GM12875 (cell line): ENCODE results near the gene PLCB1.

Experiments
- H3K4me3 ChIP-seq: one replicate; pipeline ENCODE4 v1.5.1; 2011; ENCODE audit warnings: low read depth, low read length, control low read depth
- CTCF ChIP-seq: IDR thresholded peaks from 2 replicates; pipeline ENCODE4 v1.5.1; 2011; ENCODE audit warnings: low read depth, mild to moderate bottlenecking, control low read depth, inconsistent platforms, low read length, moderate library complexity, borderline replicate concordance; ENCODE audit not compliant: insufficient read depth

PLCB1 gene

GRCh38 chr20:8575114-8575513, 443.0 kb downstream of the PLCB1 start:
- no peak for TF ChIP-seq CTCF
- no peak overlapping the region for H3K4me3 ChIP-seq

DNA sequence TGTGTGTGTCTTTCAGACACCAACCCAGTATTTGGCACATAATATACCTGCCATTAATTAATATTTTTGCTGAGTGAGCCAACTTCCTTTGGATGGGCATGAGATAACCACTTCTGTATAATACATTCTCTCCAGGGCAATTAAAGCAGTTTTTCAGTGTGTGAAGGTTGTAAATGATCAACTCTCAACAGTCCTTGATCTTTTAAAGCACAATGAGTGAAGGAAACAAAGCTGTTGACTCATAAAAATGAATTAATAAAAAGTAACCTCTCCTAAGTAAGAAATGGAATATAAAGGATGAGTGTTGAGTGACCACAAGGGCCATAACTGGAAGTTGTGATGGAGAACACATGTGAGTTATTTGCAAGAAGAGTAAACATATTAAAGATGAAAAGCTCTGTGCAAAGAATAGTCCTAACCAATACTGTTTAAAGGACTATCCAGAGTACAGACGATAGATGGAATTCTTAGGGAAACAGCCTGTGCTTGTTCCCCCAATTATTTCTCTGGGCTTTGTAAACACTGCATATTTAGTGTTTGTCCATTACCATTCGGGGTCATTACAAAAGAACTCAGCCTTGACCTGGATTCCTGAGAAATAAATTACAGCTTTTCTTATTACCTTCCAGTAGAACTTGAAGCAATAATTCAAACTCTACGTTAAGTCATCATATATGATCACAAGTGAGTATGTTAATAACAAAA, 446.2 kb downstream of the PLCB1 start:
- no peak for TF ChIP-seq CTCF
- no peak overlapping the region for H3K4me3 ChIP-seq

GRCh38 chr20:8579035-8579434, 447.0 kb downstream of the PLCB1 start:
- TF ChIP-seq CTCF, result no peak
- no peak overlapping the region for H3K4me3 ChIP-seq

- no peak overlapping the region for H3K4me3 ChIP-seq
- no peak for TF ChIP-seq CTCF
These were observed 449.5 kb downstream of the PLCB1 start for GRCh38 chr20:8581446-8582183.

GRCh38 chr20:8583012-8583565, 451.0 kb downstream of the PLCB1 start:
- no peak overlapping the region for H3K4me3 ChIP-seq
- no peak for TF ChIP-seq CTCF

GRCh38 chr20:8583566-8584043, 451.5 kb downstream of the PLCB1 start:
- H3K4me3 ChIP-seq, result no peak overlapping the region
- TF ChIP-seq CTCF, result no peak
